GM19372 (cell line): ENCODE measurements around the gene TMEM269.

ENCODE experiments used
- ATAC-seq: cut with Tn5 transposase; IDR thresholded peaks from one replicate; pipeline ENCODE4 v1.9.1; 2021; ENCODE audit warnings: mild to moderate bottlenecking, low read depth, moderate library complexity; ENCODE audit not compliant: unreplicated experiment

Gene TMEM269, protein sequence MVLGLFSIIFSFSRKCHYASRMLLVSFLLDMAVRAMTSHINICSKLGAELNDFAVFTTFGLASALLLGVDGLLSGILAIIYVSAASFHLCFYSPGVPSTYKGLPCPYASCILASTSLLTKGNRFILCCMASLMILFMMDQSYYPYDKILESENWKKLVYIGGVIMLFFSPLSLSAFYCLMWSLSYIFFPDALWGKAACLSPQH

GRCh38 chr1:42784946-42785693 is at the start of gene TMEM269:
Gene TMEM269 (plus strand): TSS chr1:42784991. CDS start chr1:42789894, 4,903 bp downstream.
- ATAC-seq = no peak

DNA sequence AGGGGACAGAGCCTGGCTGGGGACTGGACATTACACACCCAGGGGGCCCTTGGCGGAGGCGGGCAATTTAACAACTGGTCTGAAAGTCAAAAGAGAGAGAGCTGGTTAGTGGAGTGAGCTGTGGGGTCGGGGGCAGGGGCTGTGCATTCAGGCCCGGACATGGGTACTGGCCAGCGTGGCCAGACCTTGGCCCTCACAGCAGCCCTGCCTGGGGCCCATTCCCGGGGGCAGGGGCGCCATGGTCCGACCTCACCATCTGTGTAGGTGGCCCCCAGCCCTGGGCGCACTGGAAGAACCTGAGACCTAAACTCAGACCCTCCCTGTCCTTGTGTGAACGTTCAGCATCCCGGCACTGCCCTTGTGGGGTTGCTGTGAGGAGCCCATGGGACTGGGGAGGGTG is 49.7 kb upstream of the TMEM269 start:
- ATAC-seq = no peak

DNA sequence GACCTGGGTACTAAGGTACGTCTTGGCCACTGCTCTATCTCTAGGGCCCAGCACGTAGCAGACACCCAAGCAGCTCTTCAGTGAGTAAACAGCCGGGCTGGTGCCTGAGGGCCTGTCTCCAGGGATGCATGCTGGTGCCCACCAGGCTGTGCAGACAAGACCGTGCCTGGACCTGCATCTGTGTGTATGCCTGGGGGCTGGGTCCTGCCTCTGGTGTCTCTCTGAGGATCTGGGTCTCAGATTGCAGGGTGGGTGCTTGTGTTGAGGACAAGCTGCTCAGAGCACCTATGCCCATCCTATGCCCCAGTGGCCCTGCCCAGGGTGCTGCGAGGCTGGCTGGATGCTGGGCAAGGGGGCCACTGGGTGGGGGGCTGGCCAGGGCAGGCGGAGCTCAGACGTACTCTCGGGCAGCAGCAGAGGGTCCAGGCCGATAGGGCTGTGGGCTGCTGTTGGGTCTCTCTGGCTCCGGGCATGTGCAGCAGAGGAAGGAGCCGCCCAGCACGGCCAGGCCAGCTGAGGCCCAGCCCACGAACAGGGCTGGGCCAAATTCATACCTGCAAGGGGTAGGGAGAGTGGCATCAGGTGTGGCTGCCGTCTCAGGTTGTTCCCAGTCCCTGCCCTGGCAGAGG is 49.2 kb upstream of the TMEM269 start:
- ATAC-seq = no peak

- ATAC-seq = no peak
Observed at GRCh38 chr1:42736152-42736551, 48.6 kb upstream of the TMEM269 start.

DNA sequence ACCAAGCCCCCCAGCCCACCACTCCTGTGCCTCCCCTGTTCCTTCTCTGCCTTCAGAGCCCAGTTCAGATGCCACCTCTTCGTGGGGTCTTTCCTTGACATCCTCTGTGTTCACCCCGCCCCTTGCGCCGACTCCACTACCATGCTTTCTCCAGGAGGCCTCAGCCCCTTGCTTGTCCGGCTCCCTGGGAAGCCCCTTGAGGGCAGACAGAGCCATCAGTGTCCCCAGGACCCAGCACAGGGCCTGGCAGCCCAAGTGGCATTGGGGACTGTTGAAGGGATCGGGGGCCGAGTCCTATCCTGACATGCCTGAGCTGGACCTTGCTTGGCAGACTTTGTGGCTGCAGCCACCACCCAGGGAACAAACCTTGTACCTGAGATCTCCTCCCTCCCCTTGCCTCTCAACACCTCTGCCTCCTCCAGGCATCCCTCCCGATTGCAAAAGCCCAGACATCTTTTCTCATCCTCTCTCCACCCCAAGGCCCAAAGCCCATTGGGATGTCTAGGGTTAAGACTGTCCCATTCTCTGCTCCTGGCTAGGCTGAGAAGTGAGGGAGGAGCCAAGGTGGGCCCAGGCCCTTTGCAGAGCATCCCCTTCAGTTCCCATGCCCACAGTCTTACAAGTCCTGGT is 48.1 kb upstream of the TMEM269 start:
- no peak for ATAC-seq

DNA sequence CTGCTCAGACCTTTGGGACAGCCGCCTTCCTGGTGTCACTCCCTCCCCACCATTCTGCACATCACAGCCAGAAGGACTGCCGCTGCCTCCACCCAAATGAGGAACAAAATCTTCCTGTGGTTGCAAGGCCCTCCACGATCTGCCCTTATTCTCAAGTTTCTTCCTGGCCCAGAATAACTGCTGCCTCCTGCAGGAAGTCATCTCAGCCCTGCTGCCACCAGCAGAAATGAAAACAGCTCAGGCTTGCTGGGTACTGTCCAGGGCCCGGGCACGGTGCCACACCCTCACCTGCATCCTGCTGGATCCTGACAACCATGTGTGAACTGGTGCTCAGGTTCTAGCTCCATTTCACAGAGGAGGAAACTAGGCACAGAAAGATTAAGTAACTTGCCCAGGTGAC is 47.5 kb upstream of the TMEM269 start:
- no peak for ATAC-seq

DNA sequence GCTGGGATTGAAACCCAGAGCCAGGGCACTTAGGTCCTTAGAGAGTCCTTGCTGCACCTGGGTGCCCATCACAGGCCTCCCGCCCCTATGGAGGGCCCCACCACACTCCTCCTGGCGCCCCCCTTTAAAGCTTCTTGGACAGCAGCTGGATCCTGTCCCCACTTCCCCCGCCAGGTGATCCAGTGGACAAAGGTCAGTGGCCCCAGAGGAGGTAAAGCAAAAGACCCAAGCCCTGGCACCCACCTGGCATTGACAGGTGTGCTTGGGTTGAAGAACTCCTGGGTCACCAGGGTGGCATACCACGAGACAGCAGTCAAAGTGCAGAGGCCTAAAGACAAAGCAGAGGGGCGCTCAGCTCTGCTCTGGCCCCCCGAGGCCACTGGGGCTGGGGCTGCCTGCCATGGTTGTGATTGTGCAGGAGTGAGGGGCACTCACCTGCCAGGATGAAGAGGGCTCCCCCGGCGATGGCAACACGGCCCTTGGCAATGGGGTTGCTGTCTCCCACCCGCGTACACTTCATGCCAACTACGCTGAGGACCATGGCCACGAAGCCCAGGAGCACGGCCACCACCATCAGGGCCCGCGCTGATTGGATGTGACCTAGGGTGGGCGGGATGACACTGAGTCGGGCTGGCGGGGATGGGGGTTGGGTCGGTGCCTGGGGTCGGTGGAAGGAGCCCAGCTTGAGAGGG is 46.7 kb upstream of the TMEM269 start:
- ATAC-seq = no peak

DNA sequence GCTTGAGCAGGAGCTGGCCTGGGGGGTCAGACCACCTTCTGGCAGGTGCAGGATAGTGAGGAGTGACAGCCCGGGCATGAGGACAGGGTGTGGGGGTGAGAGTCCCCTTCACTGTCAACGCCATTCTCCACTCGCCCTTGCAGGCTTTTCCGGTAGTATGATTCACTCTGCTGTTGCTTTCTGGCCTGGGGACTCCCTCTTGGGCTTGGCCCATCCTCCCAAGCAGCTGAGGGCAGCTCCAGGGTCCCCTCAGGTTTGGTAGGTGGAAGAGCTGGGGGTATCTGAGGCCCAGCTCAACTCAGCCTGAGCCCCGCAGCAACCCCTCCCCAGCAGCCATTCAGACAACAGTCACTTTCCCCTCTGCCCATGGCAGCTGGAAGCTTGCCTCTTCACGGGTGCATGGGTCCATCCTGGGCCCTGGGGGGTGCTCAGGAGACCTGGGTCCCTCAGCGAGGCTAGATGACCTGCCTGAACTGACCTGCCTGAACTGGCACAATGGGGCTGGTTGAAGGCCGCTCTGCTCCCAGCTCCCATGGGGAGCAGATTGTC is 46.0 kb upstream of the TMEM269 start:
- ATAC-seq = no peak

DNA sequence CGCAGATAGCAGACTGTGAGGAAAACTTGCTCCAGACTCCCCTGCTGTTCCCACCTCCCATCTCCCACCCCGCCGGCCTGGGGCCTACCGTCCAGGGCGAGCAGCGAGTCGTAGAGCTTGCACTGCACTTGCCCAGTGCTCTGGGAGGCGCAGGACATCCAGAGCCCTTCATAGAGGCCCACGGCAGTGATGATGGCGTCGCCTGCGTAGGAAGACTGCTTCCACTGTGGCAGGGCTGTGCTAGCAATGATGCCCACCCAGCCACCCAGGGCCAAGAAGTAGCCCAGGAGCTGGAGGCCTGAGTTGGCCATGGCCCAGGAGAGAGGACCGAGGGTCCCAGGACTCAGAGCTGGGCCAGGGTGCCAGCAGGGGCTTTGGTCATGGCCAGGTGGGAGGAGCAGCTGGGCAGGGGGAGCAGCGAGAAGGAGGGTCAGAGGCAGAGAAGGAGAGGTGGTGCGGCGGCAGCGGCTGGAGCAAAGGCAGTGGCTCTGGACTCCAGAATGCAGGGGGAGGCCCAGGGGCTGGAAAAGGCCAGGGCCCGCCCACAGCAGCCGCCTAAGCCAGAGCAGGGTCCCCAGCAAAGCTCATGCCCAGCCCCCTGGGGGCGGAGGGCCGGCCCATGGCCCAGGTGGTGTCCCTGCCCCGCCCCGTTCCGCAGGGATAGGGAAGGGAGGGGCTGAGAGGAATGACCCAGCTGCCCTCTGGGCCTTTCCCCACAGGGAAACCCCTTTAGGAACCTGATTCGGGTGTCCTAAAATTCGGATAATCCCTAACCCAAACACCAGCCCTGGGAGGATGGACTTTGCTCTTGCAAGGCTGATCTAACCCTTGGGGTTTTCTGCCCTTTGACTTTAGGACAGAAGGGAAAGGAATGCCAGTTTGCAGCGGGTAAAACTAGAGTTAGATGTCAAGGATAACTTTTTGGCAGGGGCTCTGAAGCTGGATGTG is 44.8 kb upstream of the TMEM269 start, which contains the start of gene CLDN19:
CLDN19 (minus strand) TSS at position 484 of the 948 bp plus-strand sequence; CDS start at position 311, 173 bp downstream.
- no peak for ATAC-seq

DNA sequence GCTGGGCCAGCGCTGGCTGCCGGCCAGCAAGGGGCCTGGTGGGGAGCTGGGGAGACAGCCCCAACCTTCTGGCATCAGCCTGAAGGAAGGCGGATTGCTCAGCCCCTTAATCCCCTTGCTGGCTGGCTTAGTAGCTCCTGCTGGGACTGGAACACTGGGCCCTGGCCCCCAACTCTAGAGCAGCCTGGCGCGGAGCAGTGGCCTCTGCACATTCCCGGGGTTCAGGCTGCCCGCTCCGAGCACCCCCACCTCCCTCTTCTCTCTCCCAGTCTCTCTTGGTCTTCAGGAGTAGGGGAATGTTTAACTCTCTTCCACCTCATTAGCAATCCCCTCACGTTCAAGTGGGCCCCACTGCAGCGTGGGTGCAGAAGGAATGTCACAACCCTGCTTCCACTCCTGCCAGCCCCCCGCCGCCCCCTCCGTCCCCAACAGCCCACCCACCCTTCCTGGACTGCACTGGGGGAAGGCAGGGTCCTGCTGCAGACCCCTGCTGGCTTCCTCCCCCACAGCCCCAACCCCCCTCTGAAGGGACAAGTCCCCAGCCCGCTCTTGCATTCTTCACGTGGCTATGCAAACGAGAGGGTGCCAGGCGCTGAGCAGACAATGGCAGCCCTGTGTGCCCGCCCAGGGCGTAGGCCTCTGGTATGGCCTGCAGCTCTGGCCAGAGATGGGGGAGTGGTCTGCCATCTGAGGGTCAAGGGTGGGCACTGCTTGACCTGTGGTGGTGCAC is 43.8 kb upstream of the TMEM269 start:
- ATAC-seq = no peak

DNA sequence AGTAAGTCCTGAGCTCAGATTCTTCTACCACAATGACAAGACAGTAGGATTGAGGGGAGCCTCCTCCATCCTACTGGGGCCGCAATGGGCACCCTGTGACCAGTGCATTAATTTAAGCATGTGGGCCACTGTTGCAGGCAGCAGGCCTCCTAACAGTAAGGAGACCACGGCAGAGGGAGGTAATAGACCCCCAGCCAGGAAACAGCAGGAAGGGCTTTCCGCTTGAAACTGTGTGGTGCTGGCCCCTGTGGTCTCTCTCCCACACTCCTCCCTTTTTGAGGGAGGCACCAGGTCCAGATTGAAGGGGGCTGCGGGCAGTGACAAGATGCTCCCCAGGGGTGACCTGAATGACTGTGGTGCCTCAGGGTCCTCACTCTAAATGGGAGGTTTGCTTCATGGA is 43.1 kb upstream of the TMEM269 start:
- no peak for ATAC-seq

DNA sequence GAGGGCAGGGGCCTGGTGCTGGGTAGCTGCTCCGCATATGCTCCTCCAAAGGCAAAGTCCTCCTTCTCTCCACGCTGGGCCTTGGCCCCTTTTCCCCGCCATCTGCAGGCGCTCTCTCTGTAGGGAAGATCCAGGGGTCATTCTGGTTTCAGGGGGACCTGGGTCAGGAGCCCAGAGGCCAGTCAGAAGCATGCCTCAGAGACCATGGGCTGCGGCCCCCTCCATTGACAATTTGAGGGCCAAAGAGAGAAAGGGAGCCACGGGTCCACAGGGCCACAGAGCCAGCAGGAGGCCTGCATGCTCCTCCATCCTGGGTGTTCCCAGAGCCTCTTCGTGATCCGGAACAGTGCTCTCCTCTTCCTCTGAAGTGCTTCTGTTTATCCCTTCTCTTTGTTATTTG is 42.6 kb upstream of the TMEM269 start:
- no peak for ATAC-seq

GRCh38 chr1:42742617-42743316 is 42.0 kb upstream of the TMEM269 start:
- ATAC-seq = no peak

GRCh38 chr1:42743317-42744147 is 41.3 kb upstream of the TMEM269 start:
- ATAC-seq = no peak

GRCh38 chr1:42744148-42744413 is 40.7 kb upstream of the TMEM269 start:
- no peak for ATAC-seq

DNA sequence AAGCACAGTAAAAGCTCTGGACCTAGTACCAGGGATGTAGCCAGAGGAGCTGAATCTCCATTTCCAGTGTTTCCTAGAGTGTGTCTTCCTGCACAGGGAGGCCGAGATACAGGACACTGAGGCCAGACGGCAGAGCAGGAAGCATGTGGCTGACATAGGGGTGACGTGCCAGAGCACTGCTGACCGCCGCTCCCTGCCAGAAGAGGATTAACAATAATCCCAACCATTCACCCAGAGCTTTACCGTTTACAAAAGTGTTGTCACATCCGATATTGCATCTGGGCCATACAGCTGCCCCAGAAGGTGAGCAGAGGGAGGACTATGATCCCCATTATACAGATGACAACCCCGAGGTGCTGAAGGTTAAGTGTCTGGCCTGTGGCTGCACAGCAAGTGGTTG is 38.9 kb upstream of the TMEM269 start:
- no peak for ATAC-seq

DNA sequence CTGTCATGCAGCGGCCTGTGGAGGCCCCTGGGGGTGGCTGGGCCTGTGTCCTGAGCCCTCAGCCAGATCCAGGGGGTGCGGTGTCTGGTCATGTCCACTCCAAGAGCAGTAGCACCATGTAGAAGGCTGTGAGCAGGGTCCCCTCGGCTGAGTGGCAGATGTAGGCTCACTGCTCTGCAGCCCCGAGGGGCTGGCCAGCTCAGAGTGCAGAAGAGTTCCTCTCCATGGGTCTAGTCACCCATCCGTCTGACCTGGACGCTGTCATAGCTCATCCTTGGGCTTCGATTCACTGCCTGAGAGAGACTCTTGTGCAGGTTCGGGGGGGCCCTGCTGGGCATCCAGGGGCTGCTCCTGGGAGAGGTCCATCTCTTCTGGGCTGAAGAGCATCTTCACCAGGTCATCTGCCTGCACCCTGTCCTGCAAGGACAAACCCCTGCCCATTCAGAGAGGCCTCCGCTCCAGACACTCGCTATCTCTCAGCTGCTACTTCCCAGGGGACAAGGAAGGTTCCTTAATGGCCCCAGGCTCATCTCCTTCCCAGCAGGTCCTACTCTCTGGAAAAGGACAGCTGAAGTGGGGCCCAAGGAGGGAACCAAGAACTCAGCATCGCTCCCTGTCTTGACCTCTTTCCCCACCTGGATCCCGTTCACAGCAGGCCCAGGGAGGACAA is 38.2 kb upstream of the TMEM269 start:
- no peak for ATAC-seq
